Heart right ventricle (tissue), 16 donors: ENCODE results near the gene ELOVL5. TPM values are rescaled to one million over a fixed set of nuclear protein-coding genes. Genes with fewer than 3 reads are reported as not detected.
A peak's percentile ranks its signal among the peaks of the same experiment; 100 is the strongest.

ENCODE experiments used
- ATAC-seq, 8 donors: fragments of 200-7000 bp; cut with Tn5 transposase; one replicate each; pipeline ENCODE4 v1.9.1; 2020; ENCODE audit warnings: mild to moderate bottlenecking in 8 of 8, moderate library complexity in 8 of 8, moderate number of reproducible peaks in 1 of 8
- DNase-seq, 2 donors: peaks; one replicate each; pipeline ENCODE4 v3.0.0-alpha.2; 2020
- H3K27ac ChIP-seq, 10 donors: fragments of 200-600 bp; sonication (generic) in 2 of 10; one replicate each; pipeline versions ENCODE4 v1.5.0 to v1.8.0; 2020 to 2022; ENCODE audit warnings: mild to moderate bottlenecking in 3 of 10
- H3K27me3 ChIP-seq, 7 donors: fragments of 200-600 bp; one replicate each; pipeline ENCODE4 v1.8.0; 2021 to 2022; ENCODE audit warnings: mild to moderate bottlenecking in 2 of 7
- H3K36me3 ChIP-seq, 9 donors: fragments of 200-600 bp; sonication (generic) in 1 of 9; one replicate each; pipeline versions ENCODE4 v1.5.0 to v1.8.0; 2020 to 2022; ENCODE audit warnings: mild to moderate bottlenecking in 2 of 9
- H3K4me1 ChIP-seq, 9 donors: fragments of 200-600 bp; sonication (generic) in 1 of 9; one replicate each; pipeline versions ENCODE4 v1.5.0 to v1.8.0; 2020 to 2022; ENCODE audit warnings: mild to moderate bottlenecking in 4 of 9
- H3K4me3 ChIP-seq, 10 donors: fragments of 200-600 bp; sonication (generic) in 2 of 10; one replicate each; pipeline versions ENCODE4 v1.5.0 to v1.8.0; 2020 to 2022; ENCODE audit warnings: mild to moderate bottlenecking in 7 of 10, moderate library complexity in 2 of 10
- H3K9me3 ChIP-seq, 11 donors: fragments of 200-600 bp in 10 of 11; sonication (generic) in 2 of 11; one replicate each; pipeline versions ENCODE4 v1.5.0 to v1.8.0; 2013 to 2022; ENCODE audit warnings: mild to moderate bottlenecking in 2 of 11, control low read depth in 1 of 11, moderate library complexity in 1 of 11
- WGBS, 2 donors: extraction: QIAGEN DNeasy Blood & Tissue Kit; methylation state at CpG; one replicate each; pipeline ENCODE4 v1.1.7; 2013; ENCODE audit warnings: inconsistent platforms in 1 of 2; 5-methylcytosine and 5-hydroxymethylcytosine counted together
- intact Hi-C, 10 donors: fragments of 100-400 bp; cut with DNase I; formaldehyde crosslinking; loops; one replicate each; pipeline versions ENCODE4 v1.11.1 to v1.14.2; 2022
- polyA plus RNA-seq, 2 donors: library from polyadenylated mRNA; stranded (reverse); fragments of 200-250 nt; gene quantifications; one replicate each; pipeline ENCODE4 v1.2.3, GENCODE V29; 2013
- total RNA-seq, 10 donors: library from RNA; stranded (reverse); fragmentation: NEBNext Ultra II Directional in 3 of 10; extraction: Animal tissue kit (Norgen Biotek cat#: 25700) in 3 of 10; gene quantifications; one replicate each; pipeline versions ENCODE4 v1.2.1 to v1.2.4, GENCODE V29; 2021 to 2023
- TF ChIP-seq, protein P1 (sequence below), 9 donors: fragments of 200-600 bp; sonication (generic) in 2 of 9; IDR thresholded peaks; one replicate each; pipeline versions ENCODE4 v1.5.0 to v1.8.0; 2021 to 2022; ENCODE audit warnings: antibody characterized with exemption in 9 of 9, mild to moderate bottlenecking in 5 of 9, moderate library complexity in 1 of 9
- donor health status: Arrhythmogenic right ventricular cardiomyopathy.
- donor health status: ischemic (EF 13 %, LVEDD 7.1; RV severe dilation, severe dysfunction).
- donor health status: healthy with polysubstance abuse.
- donor health status: DM: no; HTN: yes; CAD: no.
- donor health status: DM: no; HTN: no; CAD: no.
- donor health status: ischemic (EF 25% LVEDD 6.9; RV normal size, moderate dysfunction).
- donor health status: ischemic (EF 25% LVEDD 5.7; RV mildly dilated, moderate dysfunction).
- donor health status: healthy.
- donor health status: DM: yes; HTN: yes; CAD: no.
- donor health status: Ischemic cardiomyopathy.
- donor health status: ischemic (EF 35%, LVEDD 5.7; RV mildly dilated, moderate dysfunction).
- donor health status: nonischemic (EF 11% LVEDD 7.7; RV severe dilation, severe dysfunction).
- donor health status: DM: yes; HTN: yes; CAD: no.
- donor health status: PGD.
- donor health status: ischemic (EF 29% LVEDD 5.4; RV normal size, mild dysfunction).
- donor health status: nonischemic (EF 23%, LVEDD 6.1; RV moderate dilation, normal function).

ELOVL5 gene
- total and polyA plus RNA-seq, 12 donors, result 16.9 to 48.1 (median 29.7) TPM

- TF ChIP-seq, protein P1, sequence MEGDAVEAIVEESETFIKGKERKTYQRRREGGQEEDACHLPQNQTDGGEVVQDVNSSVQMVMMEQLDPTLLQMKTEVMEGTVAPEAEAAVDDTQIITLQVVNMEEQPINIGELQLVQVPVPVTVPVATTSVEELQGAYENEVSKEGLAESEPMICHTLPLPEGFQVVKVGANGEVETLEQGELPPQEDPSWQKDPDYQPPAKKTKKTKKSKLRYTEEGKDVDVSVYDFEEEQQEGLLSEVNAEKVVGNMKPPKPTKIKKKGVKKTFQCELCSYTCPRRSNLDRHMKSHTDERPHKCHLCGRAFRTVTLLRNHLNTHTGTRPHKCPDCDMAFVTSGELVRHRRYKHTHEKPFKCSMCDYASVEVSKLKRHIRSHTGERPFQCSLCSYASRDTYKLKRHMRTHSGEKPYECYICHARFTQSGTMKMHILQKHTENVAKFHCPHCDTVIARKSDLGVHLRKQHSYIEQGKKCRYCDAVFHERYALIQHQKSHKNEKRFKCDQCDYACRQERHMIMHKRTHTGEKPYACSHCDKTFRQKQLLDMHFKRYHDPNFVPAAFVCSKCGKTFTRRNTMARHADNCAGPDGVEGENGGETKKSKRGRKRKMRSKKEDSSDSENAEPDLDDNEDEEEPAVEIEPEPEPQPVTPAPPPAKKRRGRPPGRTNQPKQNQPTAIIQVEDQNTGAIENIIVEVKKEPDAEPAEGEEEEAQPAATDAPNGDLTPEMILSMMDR (IDR thresholded peaks at IDR 0.05), result no peak
- Histone ChIP-seq H3K4me3 (no peak overlapping the region), H3K27me3 (no peaks in the 10 kb centered on the region), H3K27ac (no peak overlapping the region), H3K9me3 (no peaks in the 10 kb centered on the region), H3K4me1 (peaks cover 0 to 48% (median 37%) of the 10 kb centered on the region in 9 donors), H3K36me3 (no peaks in the 10 kb centered on the region)
- no peak for DNase-seq
- no peak for ATAC-seq
- intact Hi-C loops, result no loop called here
These were observed 20.4 kb downstream of the ELOVL5 start for GRCh38 chr6:53328375-53328774.

- Histone ChIP-seq H3K27me3 (no peaks in the 10 kb centered on the region), H3K27ac (peak overlapping the region; percentile 18 to 79 (median 69))
These were observed 21.7 kb downstream of the ELOVL5 start for GRCh38 chr6:53327017-53327395.

DNA sequence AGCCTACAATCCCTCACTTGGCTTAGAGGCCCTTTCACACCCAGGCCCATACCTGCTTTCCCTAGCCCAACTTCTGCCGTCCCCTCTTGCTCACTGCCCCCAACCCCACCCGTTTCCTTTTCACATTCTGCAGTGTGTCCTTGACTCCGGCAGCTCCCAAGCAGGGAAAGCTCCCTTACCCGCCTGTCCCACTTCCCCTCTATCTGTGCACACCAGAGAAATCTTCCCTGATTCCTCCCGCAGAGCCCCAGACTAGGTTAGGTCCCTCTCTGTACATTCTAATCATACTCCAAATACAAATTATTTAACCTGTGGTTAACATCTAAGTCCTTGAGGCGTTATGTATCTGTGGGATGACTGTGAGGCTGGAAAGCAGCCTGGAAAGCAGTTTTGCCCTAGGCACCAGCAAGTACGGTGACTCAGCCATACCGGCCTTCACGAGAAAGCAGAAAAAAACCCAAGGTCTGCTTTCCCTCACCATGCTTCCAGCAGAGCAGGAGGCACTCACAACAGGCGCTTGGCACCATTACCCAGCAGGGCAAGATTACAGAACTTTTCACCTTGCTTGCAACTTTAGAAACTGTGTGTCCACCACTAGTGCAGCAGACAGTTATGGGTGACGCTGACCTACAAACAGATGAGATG lies 22.3 kb downstream of the ELOVL5 start:
- DNase-seq, result peak in 1 of 2 donors; percentile 44
- H3K27ac ChIP-seq, result peak overlapping the region; percentile 18 to 79 (median 69)
- peaks cover 0 to 61% (median 52%) of the 10 kb centered on the region in 9 donors for H3K4me1 ChIP-seq
- TF ChIP-seq, protein P1 (IDR thresholded peaks at IDR 0.05), result no peak
- H3K36me3 ChIP-seq, result no peaks in the 10 kb centered on the region
- H3K4me3 ChIP-seq, result no peak overlapping the region
- H3K9me3 ChIP-seq, result no peaks in the 10 kb centered on the region
- WGBS, 2 donors, result 42 to 47% methylated on average over 11 of the region's 11 CpGs
- H3K27me3 ChIP-seq, result no peaks in the 10 kb centered on the region
- intact Hi-C loops, result no loop called here
- ATAC-seq, result peak; percentile 54 to 93 (median 80)

More at GRCh38 chr6:53327017-53327395, 21.7 kb downstream of the ELOVL5 start:
- no peaks in the 10 kb centered on the region for H3K36me3 ChIP-seq
- H3K4me1 ChIP-seq, result peaks cover 0 to 56% (median 49%) of the 10 kb centered on the region in 9 donors
- no peak overlapping the region for H3K4me3 ChIP-seq
- TF ChIP-seq, protein P1 (IDR thresholded peaks at IDR 0.05), result no peak
- ATAC-seq (peak in 6 of 8 donors; percentile 19 to 39 (median 35)), DNase-seq (no peak)
- intact Hi-C loops, result no loop called here
- H3K9me3 ChIP-seq, result no peaks in the 10 kb centered on the region

GRCh38 chr6:53325785-53326184 lies 23.0 kb downstream of the ELOVL5 start:
- Histone ChIP-seq H3K36me3 (no peaks in the 10 kb centered on the region), H3K4me3 (no peak overlapping the region), H3K4me1 (peaks cover 0 to 68% (median 59%) of the 10 kb centered on the region in 9 donors), H3K27me3 (no peaks in the 10 kb centered on the region), H3K9me3 (no peaks in the 10 kb centered on the region), H3K27ac (peak overlapping the region in 8 of 10 donors; percentile 29 to 79 (median 70))
- intact Hi-C loops, result no loop called here
- WGBS, 2 donors, result 69 to 70% methylated on average over 6 of the region's 6 CpGs
- DNase-seq (no peak), ATAC-seq (peak in 7 of 8 donors; percentile 31 to 84 (median 56))
- TF ChIP-seq, protein P1 (IDR thresholded peaks at IDR 0.05), result no peak
